DOHH2 (cell line): ENCODE results near the gene BDNF.

Source experiments
- CTCF ChIP-seq: fragments of 200-600 bp; sonication (generic); IDR thresholded peaks from one replicate; pipeline ENCODE4 v1.5.1; 2014; ENCODE audit warnings: antibody characterized with exemption, mild to moderate bottlenecking, low read depth, low read length; ENCODE audit not compliant: poor library complexity, severe bottlenecking
- EZH2phosphoT487 ChIP-seq: fragments of 200-600 bp; sonication (generic); IDR thresholded peaks from 2 replicates; pipeline ENCODE4 v1.6.1; 2017; ENCODE audit warnings: borderline replicate concordance, mild to moderate bottlenecking, antibody characterized with exemption, low read length, moderate library complexity, mixed read lengths

GRCh38 chr11:27694992-27695391, 5.3 kb downstream of the BDNF start:
- TF ChIP-seq CTCF (peak; percentile 37), EZH2phosphoT487 (no peak)
